GM12878 (cell line): Measurements from ENCODE around the gene CRACDL. TPM values are rescaled to one million over a fixed set of nuclear protein-coding genes. Genes with fewer than 3 reads are reported as not detected.

ENCODE experiments used
- ATAC-seq: fragments of 200-7000 bp; cut with Tn5 transposase; 3 replicates; pipeline ENCODE4 v1.9.1; 2020; ENCODE audit warnings: mild to moderate bottlenecking, moderate library complexity
- BruUV-seq: library from RNA; stranded (reverse); fragments of 400-500 nt; replicated peaks from 2 replicates; lab custom pipeline; 2021; lab: Mats Ljungman, UMichigan
- CTCF ChIA-PET: fragments of 300-600 bp; sonication (Branson Sonifier 250); formaldehyde crosslinking; extraction: SDS; loops from one replicate; lab custom pipeline; 2021; ENCODE audit warnings: inconsistent platforms; lab: Yijun Ruan, JAX
- POLR2A ChIA-PET: fragments of 350-600 bp; formaldehyde crosslinking; extraction: SDS; loops from one replicate; lab custom pipeline; 2021; ENCODE audit warnings: inconsistent platforms; lab: Charles Lee
- RAD21 ChIA-PET: fragments of 300-600 bp; sonication (Branson Sonifier 250); formaldehyde crosslinking; loops from one replicate; lab custom pipeline; 2023; ENCODE audit warnings: antibody characterized with exemption; ENCODE audit not compliant: unreplicated experiment; lab: Charles Lee
- SMC1A ChIA-PET: fragments of 300-600 bp; sonication (Branson Sonifier 250); formaldehyde crosslinking; loops from one replicate; lab custom pipeline; 2023; ENCODE audit not compliant: unreplicated experiment, uncharacterized antibody; lab: Charles Lee
- DNase-seq: peaks from one replicate; pipeline ENCODE4 v3.0.0-alpha.2; 2011; ENCODE audit warnings: low read depth, low spot score
- FAIRE-seq: peaks from 3 replicates; lab custom pipeline; 2011; peaks lifted over from hg19 to GRCh38; lab: Jason Lieb, UNC
- H2AFZ ChIP-seq: 2 replicates; pipeline ENCODE4 v1.6.0; 2011; ENCODE audit warnings: low read depth, low read length, control low read depth; ENCODE audit not compliant: control insufficient read depth
- H3K27ac ChIP-seq: 2 replicates; pipeline ENCODE4 v1.5.1; 2011; ENCODE audit warnings: control low read depth; ENCODE audit not compliant: control insufficient read depth, insufficient read depth
- H3K27me3 ChIP-seq, 2 experiments: replicated peaks in 1 of 2; 2 replicates each; pipeline versions ENCODE4 v1.6.0 to v1.6.1; 2011; ENCODE audit warnings: low read length in 1 of 2; ENCODE audit not compliant: control insufficient read depth in 2 of 2, insufficient read depth in 2 of 2
- H3K36me3 ChIP-seq, 2 experiments: 2 replicates each; pipeline ENCODE4 v1.5.1; 2011; ENCODE audit warnings: low read length in 1 of 2; ENCODE audit not compliant: control insufficient read depth in 2 of 2, insufficient read depth in 2 of 2
- H3K4me1 ChIP-seq: 2 replicates; pipeline ENCODE4 v1.6.1; 2011; ENCODE audit warnings: mild to moderate bottlenecking, low read length, moderate library complexity, mixed read lengths; ENCODE audit not compliant: control insufficient read depth, insufficient read depth
- H3K4me2 ChIP-seq: 2 replicates; pipeline ENCODE4 v1.6.0; 2011; ENCODE audit warnings: control low read depth; ENCODE audit not compliant: control insufficient read depth, insufficient read depth
- H3K4me3 ChIP-seq: fragments of 200-600 bp; sonication (generic); 2 replicates; pipeline ENCODE4 v1.5.1; 2016
- H3K79me2 ChIP-seq: 2 replicates; pipeline ENCODE4 v1.6.0; 2011; ENCODE audit warnings: low read length; ENCODE audit not compliant: control insufficient read depth, insufficient read depth
- H3K9ac ChIP-seq: 2 replicates; pipeline ENCODE4 v1.8.0; 2011; ENCODE audit warnings: low read length, control low read depth, mixed read lengths; ENCODE audit not compliant: control insufficient read depth, insufficient read depth
- H3K9me3 ChIP-seq: replicated peaks from 3 replicates; pipeline ENCODE4 v1.5.1; 2011; ENCODE audit warnings: mild to moderate bottlenecking, low read length; ENCODE audit not compliant: control insufficient read depth, insufficient read depth
- H4K20me1 ChIP-seq: 2 replicates; pipeline ENCODE4 v1.6.0; 2011; ENCODE audit not compliant: control insufficient read depth, insufficient read depth
- ATF7 ChIP-seq: fragments of 450-650 bp; IDR thresholded peaks from 2 replicates; pipeline ENCODE4 v1.6.1; 2016; ENCODE audit warnings: low read depth, mild to moderate bottlenecking
- BMI1 ChIP-seq: fragments of 450-650 bp; IDR thresholded peaks from 2 replicates; pipeline ENCODE4 v1.6.1; 2016; ENCODE audit warnings: mild to moderate bottlenecking, moderate library complexity, borderline replicate concordance
- CHD2 ChIP-seq: IDR thresholded peaks from 2 replicates; pipeline ENCODE4 v1.6.1; 2011; ENCODE audit warnings: low read depth, low read length, improper control_type of control experiment, borderline replicate concordance
- IKZF1 ChIP-seq: fragments of 450-650 bp; conservative IDR thresholded peaks from 2 replicates; pipeline ENCODE4 v1.6.1; 2017; ENCODE audit warnings: antibody characterized with exemption, mild to moderate bottlenecking
- NFIC ChIP-seq: IDR thresholded peaks from 2 replicates; pipeline ENCODE4 v1.6.1; 2012; ENCODE audit warnings: low read depth, mild to moderate bottlenecking, inconsistent platforms, low read length, moderate library complexity
- NR2C1 ChIP-seq: fragments of 450-650 bp; IDR thresholded peaks from 2 replicates; pipeline ENCODE4 v1.6.1; 2017; ENCODE audit warnings: antibody characterized with exemption, mild to moderate bottlenecking, moderate library complexity
- NR2C2 ChIP-seq: IDR thresholded peaks from 2 replicates; pipeline ENCODE4 v1.6.1; 2011; ENCODE audit warnings: borderline replicate concordance, low read depth; ENCODE audit not compliant: control insufficient read depth, insufficient read length
- POU2F2 ChIP-seq: IDR thresholded peaks from 3 replicates; pipeline ENCODE4 v1.6.1; 2011; ENCODE audit warnings: low read depth, mild to moderate bottlenecking, low read length, borderline replicate concordance
- RFX5 ChIP-seq: IDR thresholded peaks from 2 replicates; pipeline ENCODE4 v1.6.1; 2011; ENCODE audit warnings: low read depth, low read length, improper control_type of control experiment
- SIN3A ChIP-seq: IDR thresholded peaks from 2 replicates; pipeline ENCODE4 v1.6.1; 2012; ENCODE audit warnings: low read depth, low read length, improper control_type of control experiment
- SMC3 ChIP-seq: IDR thresholded peaks from 2 replicates; pipeline ENCODE4 v1.6.1; 2011; ENCODE audit warnings: low read length, improper control_type of control experiment, borderline replicate concordance
- ZBTB11 ChIP-seq: fragments of 450-650 bp; formaldehyde crosslinking; IDR thresholded peaks from 2 replicates; pipeline ENCODE4 v1.5.0; 2022; ENCODE audit warnings: mild to moderate bottlenecking, missing genetic modification characterization
- ZBTB40 ChIP-seq: fragments of 450-650 bp; IDR thresholded peaks from 2 replicates; pipeline ENCODE4 v1.6.1; 2016; ENCODE audit warnings: mild to moderate bottlenecking, moderate library complexity, borderline replicate concordance
- ZNF207 ChIP-seq: fragments of 450-650 bp; IDR thresholded peaks from 2 replicates; pipeline ENCODE4 v1.6.1; 2014; ENCODE audit warnings: antibody characterized with exemption, mild to moderate bottlenecking, borderline replicate concordance
- ZNF217 ChIP-seq: fragments of 450-650 bp; IDR thresholded peaks from 2 replicates; pipeline ENCODE4 v1.6.1; 2017; ENCODE audit warnings: antibody characterized with exemption, mild to moderate bottlenecking
- ZNF622 ChIP-seq: fragments of 450-650 bp; IDR thresholded peaks from 2 replicates; pipeline ENCODE4 v1.6.1; 2017; ENCODE audit warnings: mild to moderate bottlenecking, inconsistent platforms
- ZZZ3 ChIP-seq: IDR thresholded peaks from 2 replicates; pipeline ENCODE4 v1.6.1; 2011; ENCODE audit warnings: low read depth; ENCODE audit not compliant: control insufficient read depth, insufficient read length
- WGBS: methylation state at CpG from one replicate; pipeline ENCODE4 v1.1.6; 2016; ENCODE audit warnings: low lambda C conversion rate; ENCODE audit not compliant: insufficient replicate concordance, insufficient coverage; ENCODE audit errors: missing lambda C conversion rate; 5-methylcytosine and 5-hydroxymethylcytosine counted together
- in situ Hi-C: fragments of 300-500 bp; cut with MboI; formaldehyde crosslinking; loops from 9 replicates; pipeline ENCODE4 v1.14.3; 2018; ENCODE audit warnings: mixed read lengths
- intact Hi-C: fragments of 100-400 bp; cut with micrococcal nuclease; formaldehyde crosslinking; loops from one replicate; pipeline ENCODE4 v1.14.2; 2022; ENCODE audit not compliant: unreplicated experiment
- polyA plus RNA-seq, 11 experiments: library from polyadenylated mRNA; depleted of rRNA in 4 of 11; unstranded in 6 of 11; stranded (reverse) in 5 of 11; fragments of >200 nt; fragmentation: Nextera tagmentation in 4 of 11; fragmentation: Illumina TruSeq in 1 of 11; extraction: Ambion mirVana in 4 of 11; extraction: Trizol in 1 of 11; gene quantifications; 1 replicate in 1 of 11; 2 replicates in 10 of 11; pipeline versions ENCODE4 v1.2.1 to v1.2.3, GENCODE V29; 2011 to 2016; ENCODE audit warnings: inconsistent platforms in 2 of 11, missing spikeins in 2 of 11, low read depth in 1 of 11
- total RNA-seq, 4 experiments: library from RNA; depleted of rRNA in 3 of 4; stranded (reverse); fragments of >200 nt in 3 of 4; fragmentation: Illumina TruSeq in 1 of 4; extraction: Trizol in 1 of 4; gene quantifications; 2 replicates each; pipeline versions ENCODE4 v1.2.1 to v1.2.3, GENCODE V29; 2013 to 2021

CRACDL gene
- total and polyA plus RNA-seq, 10 of the 15 experiments (the other 5 are each of a cell fraction or from before 2014, with no cell fraction given), result 0.03 to 0.72 (median 0.14) TPM

- TF ChIP-seq ZBTB11 (CRISPR knock-in tag) (no peak), ZNF217 (no peak), RFX5 (no peak), CHD2 (no peak), IKZF1 (peak; percentile 23), ZNF207 (no peak), NR2C2 (no peak), BMI1 (no peak), SIN3A (no peak)
Observed at GRCh38 chr2:98768384-98769113, 167.5 kb downstream of the CRACDL start (continued).

- no peak for FAIRE-seq
- no peak for TF ChIP-seq NFIC
- TF ChIP-seq ZBTB40, result no peak
- no peak for TF ChIP-seq ZNF622
- TF ChIP-seq NR2C1, result no peak
- TF ChIP-seq ATF7, result no peak
- no peak for TF ChIP-seq SMC3
- TF ChIP-seq POU2F2, result no peak
- no peak for TF ChIP-seq ZZZ3
Observed at GRCh38 chr2:98764499-98764898, 171.5 kb downstream of the CRACDL start.

More at GRCh38 chr2:98764499-98764898, 171.5 kb downstream of the CRACDL start:
- Histone ChIP-seq H3K27ac (no peak overlapping the region), H3K36me3 (no peaks in the 10 kb centered on the region), H3K4me2 (no peak overlapping the region), H3K4me1 (peaks cover 35% of the 10 kb centered on the region), H3K9me3 (no peaks in the 10 kb centered on the region), H4K20me1 (no peaks in the 10 kb centered on the region), H3K9ac (no peak overlapping the region), H3K79me2 (no peaks in the 10 kb centered on the region), H2AFZ (no peak overlapping the region), H3K4me3 (no peak overlapping the region), H3K27me3 (no peaks in the 10 kb centered on the region)
- no TSS peak for BruUV-seq
- RAD21 ChIA-PET, result interaction anchor here (0.9 to 1.2 kb wide), 2 partner anchors 72 to 115 kb away, joined by 3 read pairs; no protein-coding TSS in a partner anchor
- CTCF ChIA-PET, result interaction anchor here (1.2 kb wide), 1 partner anchor 11 kb away, joined by 3 read pairs; no protein-coding TSS in a partner anchor
- intact Hi-C loops (no loop called here), in situ Hi-C loops (no loop called here)
- POLR2A ChIA-PET, result no interaction called here
- SMC1A ChIA-PET, result interaction anchor here (1.0 to 2.3 kb wide), 3 partner anchors 35 to 115 kb away, joined by 3 to 8 read pairs (median 3); no protein-coding TSS in a partner anchor
- 85% methylated on average over 4 of the region's 4 CpGs for WGBS
- DNase-seq (no peak), ATAC-seq (no peak)
